Cardiac septum (tissue), 1 donor: Measurements from ENCODE around the gene TENT5C. TPM values are rescaled to one million over a fixed set of nuclear protein-coding genes. Genes with fewer than 3 reads are reported as not detected.

ENCODE experiments used
- DNase-seq: peaks from one replicate; pipeline ENCODE4 v3.0.0-alpha.2; 2020; ENCODE audit warnings: low spot score
- intact Hi-C: fragments of 100-400 bp; cut with DNase I; formaldehyde crosslinking; loops from one replicate; pipeline ENCODE4 v1.14.0; 2022
- total RNA-seq: library from RNA; stranded (reverse); fragmentation: NEBNext Ultra II Directional; extraction: Animal tissue kit (Norgen Biotek cat#: 25700); gene quantifications from one replicate; pipeline ENCODE4 v1.2.1, GENCODE V29; 2021
- donor health status: DM: no; HTN: no; CAD: no.

The TENT5C gene
- total RNA-seq, 1 donor from 2014 or later: 7.4 TPM

DNA sequence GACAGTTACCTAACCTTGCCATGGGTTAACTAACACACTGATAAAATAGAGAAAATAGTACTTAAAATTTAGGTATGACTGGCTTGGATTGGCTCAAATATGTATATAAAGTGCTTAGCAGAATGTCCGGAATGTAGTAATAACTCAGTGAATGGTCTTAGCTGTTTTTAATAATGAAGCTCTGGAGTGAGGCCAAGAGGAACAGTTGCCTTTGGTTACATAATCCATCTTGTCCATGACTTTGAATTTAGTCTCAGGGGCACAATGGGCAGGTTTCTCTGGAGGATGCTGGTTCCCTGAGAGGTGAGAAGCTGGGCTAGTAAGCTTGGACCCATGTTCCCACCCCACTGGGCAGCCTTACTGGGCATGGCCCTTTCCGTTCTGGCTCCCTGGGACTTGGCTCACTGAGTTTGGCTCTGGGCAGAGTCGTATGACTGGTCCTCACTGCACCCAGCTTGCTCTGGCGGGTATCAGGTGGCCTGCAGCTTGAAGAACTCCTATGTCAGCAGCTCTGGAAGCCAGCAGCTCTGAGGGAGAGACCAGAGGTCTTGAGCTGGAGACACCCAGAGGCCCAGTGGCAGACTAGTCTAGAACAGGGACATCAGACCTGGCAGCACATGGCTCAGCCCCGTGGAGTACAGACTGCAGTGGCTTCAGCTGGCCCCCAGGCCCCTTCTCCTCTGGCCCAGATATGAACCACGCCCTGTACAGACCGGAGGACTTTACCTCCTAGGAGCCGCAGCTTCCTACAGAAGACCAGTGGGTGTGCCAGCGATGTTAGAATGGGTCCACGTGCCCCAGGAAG is 40.4 kb downstream of the TENT5C start:
- no peak for DNase-seq
- intact Hi-C loops: no loop called here

DNA sequence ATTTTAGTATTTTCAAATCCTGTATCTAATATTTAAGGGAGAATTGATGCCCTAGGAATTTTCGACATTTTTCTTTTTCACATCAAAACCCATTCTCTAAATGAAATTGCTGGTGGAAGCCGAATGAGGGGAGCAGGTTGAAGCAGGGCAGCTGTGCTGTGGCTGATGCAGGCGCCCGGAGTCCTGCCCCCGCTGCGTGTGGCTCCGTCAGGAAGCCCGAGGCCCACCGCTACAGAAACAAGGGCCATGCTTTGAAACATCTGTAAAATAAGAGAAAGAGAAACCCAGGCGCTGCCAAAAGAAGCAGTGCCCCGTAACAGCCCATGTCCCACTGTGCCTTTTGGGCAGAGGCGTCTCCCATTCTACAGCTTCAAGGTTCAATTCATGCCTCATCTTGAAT is 41.1 kb downstream of the TENT5C start:
- intact Hi-C loops: no loop called here
- DNase-seq: no peak

DNA sequence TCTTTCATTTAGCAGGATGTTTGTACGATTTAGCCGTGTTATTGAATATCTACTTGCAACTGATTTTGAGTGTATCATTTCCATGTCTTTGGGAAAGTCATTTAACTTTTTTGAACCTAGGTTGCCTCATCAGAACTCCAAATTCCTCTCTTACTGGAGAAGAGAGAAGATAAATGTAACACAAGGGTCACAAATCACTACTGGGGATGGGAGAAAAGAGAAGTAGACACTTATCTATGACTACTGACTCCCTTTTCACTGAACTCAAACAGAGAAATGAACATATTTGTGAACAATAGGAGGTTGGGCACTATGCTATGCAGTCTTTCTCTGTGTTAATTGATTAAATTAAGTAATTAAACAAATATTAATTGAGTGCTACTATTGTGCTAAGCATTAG is 42.2 kb downstream of the TENT5C start:
- no peak for DNase-seq
- intact Hi-C loops: no loop called here

DNA sequence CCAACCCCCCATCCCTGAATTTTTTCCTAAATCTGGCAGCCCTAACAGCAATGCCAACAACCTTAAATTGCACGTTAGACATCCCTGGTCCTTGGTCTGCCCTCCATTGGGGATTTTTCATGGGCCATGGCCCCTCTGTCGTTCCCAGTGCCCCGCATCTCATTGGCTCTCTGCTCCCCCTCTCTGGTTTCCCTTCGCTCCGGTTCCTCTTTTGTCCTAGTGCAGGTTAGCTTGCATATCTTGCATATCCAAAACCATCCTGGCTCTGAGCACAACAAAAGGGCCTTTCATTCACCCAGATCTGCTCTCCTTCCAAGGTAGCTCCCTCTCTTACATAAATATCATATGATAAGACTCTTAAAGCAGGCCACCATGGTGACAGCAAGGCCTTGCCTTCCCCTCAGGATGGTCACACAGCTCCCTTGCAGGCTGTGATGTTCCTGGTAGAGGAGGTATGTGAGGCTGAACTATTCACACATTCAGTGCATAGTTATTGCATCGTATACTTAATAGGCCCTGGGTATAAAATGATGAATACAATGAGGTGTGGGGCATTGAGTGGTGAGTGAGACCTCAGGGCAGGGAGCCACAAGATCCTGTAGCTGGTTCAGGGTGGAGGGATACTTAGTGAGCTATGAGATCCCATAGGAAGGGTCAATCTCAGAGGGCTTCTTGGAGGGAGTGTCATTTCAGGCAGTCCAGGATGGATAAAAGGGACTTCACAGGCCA is 45.2 kb downstream of the TENT5C start:
- DNase-seq: no peak
- intact Hi-C loops: no loop called here

DNA sequence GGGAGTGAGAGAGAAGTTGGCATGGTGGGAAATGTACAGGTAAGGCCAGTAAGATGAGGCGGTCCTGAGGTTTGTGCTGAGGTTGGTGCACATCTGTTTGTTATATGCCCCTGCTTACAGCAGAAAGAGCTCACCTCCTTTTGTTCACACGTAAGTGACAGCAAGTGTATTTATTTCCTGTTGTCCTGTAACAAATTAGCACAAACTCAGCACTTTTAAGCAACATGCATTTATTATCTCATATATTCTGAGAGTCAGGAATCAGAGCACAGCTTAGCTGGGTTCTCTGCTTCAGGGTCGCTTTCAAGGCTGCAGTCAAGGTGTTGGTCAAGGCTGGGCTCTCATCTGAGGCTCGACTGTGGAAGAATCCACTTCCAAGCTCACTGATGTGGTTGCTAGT is 45.8 kb downstream of the TENT5C start:
- intact Hi-C loops: no loop called here
- DNase-seq: no peak

DNA sequence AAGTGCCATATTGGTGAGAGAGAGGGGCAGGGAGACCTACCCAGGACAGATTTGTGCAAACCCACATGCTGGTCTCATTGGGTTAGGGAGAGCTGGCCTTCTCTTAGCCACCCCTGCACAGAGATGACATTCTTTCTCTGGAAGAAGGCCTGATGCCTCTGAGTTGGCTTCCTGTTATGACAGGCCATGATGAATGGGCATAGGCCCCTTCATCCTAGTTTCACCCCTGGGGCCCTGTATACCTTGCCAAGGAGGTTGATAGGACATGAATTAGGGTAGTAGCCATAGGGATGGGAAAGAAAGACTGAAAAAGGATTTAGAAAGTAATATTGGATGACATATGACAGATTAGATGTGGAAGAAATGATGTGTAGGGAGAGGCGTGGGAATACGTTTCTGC is 46.6 kb downstream of the TENT5C start:
- no peak for DNase-seq
- intact Hi-C loops: no loop called here

DNA sequence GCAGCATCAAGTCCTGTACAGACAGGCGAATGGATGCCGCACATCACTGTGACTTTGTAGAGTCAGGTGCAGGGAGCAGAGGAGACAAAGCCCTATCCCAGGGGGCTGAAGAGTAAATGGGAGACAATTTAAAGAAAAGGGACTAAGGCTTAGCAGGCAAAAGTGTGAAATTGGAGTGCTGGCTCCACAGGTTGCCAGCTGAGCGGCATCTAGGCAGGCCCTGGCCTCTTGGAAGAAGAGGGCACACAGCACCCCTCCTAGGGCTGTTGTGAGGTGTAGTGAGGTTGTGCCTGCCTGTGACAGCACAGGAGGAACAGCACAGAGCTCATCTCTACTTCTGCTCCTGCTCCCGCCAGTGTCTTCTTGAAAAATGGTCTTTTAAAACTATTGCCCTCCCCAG is 47.3 kb downstream of the TENT5C start:
- DNase-seq: no peak
- intact Hi-C loops: no loop called here

DNA sequence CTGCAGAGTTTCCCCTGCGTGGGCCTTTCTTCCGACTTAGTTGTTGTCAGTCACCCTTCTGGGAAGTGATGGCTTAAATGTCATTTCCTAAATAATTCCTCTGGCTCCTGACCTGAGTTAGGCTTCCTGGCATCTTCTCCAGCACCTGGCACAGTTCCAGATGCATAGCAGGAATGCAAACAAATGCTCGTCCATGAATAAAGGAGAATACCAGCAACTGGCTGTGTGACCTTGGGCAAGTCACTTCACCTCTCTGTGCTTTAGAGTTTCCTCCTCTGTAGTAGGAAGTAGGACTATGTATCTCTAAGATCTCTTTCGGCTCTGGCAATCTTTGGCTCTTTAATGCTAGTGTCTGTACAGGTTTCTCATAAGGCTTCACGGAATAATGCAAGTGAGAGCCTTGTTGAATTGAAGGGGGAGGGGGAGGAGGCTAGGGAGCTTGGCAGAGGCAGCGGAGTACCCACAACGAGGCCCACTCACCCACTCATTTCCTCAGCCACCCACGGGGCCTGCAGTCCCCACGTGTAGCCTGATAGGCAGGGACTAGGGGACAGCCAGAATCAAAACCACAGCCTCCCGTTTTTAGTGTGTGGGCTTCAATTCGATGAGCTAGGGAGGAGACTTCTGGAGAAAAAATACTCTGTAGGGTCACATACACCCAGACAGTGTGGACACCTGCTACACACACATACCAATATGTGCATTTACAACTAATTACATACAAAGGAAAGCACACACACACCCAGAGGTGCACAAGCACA is 48.1 kb downstream of the TENT5C start:
- no peak for DNase-seq
- intact Hi-C loops: no loop called here

DNA sequence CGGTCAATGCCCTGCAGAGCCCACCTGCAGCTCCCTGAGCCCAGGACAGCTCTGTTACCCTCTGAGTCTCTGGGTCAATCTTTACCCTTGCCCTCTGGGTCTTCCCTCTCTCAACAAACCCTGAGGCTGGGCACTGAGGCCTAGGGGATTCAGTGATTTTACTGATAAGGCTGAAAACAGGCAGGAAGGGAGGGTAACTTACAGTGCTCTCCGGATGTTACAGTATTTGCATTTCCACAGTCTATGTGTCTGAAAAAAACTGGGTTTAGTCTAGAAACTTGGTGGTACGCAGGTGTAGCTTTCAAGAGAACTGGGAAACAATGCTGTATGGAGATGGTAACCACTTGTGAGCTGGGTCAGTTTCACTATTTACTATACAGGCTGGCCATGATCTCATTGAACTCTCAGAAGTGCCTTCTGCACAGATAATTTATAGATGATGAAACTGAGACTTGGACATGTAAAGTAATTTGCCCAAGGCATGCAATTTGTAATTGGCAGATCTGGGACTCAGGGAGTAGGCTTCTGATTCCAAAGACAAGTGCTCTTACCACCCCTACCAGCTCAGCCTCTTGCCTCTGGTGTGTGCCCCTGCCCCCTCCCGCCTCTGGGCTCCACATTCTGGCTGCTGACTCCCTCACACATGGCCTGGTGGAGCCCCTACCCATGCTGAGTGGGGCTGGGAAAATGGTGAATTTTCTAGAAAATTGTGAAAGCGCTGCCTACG is 48.8 kb downstream of the TENT5C start:
- intact Hi-C loops: no loop called here
- no peak for DNase-seq

DNA sequence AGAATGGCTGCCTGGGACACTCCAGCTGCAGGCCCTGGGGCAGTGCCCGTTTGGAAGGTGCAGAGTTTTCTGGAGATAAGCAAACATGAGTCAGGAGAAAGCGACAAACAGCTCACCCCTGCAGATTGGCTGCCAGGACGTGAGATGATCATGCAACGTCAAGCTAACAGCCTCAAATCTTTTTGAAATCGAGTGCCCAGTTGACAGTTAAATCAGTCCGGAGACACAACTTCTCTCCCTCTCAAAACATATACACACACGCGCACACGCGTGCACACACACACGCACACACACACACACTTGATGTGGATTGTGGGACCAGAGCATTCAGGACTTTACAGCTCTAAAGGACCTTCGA is 49.4 kb downstream of the TENT5C start:
- no peak for DNase-seq
- intact Hi-C loops: no loop called here

DNA sequence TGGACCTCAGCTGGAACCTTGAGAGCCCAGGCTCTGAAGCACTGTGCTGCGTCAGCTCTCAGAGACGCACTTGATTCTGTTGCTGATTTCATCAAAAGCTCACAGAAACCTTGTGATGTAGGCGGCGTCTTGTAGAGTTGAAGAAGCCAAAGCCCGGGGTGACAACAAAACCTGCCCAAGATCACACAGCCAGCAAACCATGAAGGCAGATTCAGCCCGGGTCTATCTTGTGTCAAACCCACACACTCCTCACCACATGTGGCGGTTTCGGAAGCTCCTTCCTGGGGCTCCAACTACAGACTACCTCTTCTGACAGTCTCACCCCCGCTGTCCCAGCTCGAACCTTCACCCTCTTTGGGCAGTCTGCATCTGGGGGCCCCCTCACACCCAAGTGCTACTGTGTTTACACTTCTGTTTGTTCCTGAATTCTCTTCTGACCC is 50.4 kb downstream of the TENT5C start:
- DNase-seq: no peak
- intact Hi-C loops: no loop called here

DNA sequence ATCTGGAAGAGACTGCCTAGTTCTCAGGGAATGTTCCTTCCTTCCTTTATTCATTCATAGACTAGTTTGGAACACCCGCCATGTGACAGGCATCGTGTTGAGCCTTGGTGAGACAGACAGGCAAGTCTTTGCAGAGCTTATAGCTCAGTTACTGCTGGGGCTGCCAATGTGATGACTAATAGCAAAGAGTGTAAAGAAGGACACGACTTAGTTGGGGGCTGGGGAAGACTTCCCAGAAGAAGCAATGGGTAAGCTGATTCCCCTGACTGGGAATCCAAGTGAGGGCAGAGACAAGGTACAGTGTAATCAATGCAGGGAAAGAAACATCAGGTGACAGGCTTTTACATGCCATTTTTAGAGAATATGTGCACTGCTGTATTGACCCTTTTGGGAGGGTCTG is 51.2 kb downstream of the TENT5C start:
- intact Hi-C loops: no loop called here
- no peak for DNase-seq

DNA sequence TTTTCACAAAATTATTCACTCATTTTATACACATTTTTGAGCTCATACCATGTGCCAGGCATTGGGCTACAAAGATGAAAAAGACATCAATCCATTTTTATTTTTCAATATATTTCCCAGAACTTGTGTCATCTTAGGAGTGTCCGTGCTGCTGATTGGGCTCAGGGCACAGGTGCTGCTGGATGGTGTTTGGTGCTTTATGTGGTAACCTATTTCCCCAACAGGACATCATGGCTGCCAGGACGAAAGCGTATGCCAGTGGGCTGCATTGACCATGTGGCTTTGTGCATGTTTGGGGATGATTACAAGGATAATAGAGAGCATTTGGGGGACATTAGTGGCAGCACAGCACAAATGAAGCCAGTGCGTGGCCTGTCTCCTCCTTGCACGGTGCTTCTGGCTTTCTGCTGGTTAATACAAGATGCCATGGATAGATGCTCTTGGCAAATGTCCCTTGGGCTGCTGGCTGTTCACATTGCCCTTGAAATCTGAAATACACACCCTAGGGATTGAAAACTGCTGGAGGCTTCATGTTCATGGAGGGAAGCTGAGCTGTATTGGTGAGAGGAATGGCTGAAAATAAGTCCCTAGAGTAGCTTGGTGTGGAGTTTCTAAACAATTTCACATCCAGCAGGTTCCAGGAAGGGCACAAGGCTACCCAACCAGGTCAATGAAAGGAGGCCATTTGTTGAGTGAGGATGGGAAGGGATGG is 52.3 kb downstream of the TENT5C start:
- DNase-seq: no peak
- intact Hi-C loops: no loop called here

DNA sequence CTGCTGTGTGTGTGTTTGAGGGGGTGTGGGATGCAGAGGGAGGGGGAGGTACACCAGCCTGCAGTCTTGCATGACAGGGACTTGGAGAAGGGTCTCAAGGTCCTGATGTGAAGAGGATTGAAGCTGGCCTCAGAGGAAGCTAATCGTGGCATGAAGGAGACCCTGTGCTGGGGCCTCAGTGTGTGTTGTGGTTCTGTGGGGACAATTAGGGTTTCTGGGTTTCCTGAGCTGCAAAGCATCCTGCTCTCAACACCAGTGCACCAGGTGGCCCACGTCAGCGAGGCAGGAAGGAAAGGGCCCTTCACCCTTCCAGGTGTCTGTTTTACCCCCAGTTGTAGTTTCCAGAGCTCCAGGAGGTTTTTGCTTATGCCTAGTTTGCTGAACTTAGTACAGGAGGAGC is 52.8 kb downstream of the TENT5C start:
- no peak for DNase-seq
- intact Hi-C loops: no loop called here

DNA sequence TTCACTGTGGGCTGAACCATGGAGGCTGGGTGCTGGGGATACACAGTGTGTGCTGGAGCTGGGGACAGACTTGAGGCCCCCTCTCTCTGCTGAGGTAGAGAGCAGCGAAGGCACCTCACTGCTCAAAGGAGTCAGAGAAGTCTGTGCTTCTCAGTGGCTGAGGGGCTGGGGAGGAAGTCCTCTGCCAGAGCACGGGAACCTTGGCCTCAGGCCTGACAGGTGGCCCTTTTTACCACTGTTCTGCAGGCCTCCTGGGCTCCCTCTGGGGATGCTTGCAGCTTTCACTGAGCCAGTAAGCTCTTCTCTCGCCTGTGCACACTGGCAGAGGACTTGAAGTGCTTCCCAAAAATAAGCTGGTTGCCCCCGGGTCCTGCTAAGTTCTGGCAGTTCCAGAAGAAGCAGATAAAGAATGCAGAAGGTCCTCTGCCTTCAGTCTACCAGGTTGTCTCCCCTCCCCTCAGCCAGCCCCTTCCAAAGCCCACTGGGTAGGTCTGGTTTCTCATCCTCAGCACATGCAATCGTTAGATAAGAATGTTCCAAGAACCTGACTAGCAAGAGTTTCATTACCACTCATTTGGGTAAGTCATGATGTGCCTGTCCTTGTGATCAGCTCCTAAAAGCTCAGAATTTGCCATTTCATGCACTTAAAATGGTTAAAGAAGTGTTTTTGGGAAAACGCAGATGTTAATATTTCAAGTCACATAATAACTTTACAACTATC is 53.9 kb downstream of the TENT5C start:
- DNase-seq: no peak
- intact Hi-C loops: no loop called here

DNA sequence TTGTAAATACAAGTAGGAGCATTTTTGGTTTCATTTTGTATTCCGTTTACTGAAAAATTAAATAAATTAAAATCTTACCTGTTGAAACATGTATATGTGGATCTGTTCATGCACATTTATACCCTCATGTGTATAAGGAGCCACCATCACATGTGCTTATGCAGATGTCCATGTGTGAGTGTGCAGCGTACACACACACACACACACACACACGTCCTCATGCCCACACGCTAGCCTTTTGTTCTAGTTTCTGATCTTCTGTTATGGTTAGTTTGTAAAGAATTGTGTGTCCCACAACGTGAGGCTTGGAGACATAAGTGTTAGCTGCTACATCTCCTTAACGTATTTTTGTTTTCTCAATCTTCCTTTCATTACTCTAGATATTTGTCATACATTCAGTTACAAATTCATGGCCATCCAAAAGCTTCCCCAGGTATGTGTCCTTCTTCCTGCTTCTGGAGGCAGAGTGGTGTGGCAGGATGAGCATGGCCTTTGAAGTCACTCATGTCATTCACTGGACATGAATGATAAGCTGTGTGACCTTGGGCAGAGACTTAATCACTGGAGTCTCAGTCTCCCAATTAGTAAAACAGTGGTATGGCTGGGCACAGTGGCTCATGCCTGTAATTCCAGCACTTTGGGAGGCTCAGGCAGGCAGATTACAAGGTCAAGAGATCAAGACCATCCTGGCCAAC is 54.6 kb downstream of the TENT5C start:
- no peak for DNase-seq
- intact Hi-C loops: no loop called here

DNA sequence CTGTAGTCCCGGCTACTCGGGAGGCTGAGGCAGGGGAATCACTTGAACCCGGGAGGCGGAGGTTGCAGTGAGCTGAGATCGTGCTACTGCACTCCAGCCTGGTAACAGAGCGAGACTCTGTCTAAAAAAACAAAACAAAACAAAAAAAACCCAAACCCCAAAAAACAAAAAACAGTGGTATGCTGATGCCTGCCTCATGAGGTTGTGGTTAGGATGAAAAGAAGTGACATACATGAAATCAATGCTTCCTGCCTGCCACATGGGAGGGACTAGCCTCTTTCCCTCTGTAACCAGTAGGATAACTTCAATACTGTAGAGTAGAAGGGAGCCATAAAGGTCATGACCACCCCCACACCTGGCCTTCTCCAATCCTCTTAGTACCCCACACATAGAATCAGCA is 55.2 kb downstream of the TENT5C start:
- DNase-seq: no peak
- intact Hi-C loops: no loop called here

DNA sequence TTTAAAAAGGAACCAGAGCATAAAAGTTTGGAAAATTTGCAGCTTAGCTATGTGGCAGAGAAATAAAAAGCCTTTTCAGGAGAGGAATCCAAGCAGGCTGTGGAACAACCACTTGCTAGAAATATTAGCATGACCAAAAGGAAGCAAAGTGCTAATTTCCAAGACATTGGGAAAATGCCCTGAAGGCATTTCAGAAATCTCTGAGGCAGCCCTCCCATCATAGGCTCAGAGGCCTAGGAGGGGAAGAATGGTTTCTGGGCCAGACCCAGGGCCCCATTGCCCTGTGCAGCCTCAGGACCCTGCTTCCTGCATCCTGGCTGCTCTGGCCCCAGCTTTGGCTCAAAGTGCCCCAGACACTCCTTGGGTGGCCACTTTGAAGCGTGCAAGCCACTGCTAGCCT is 56.8 kb downstream of the TENT5C start:
- intact Hi-C loops: no loop called here
- DNase-seq: no peak
